ENCODE data around the gene STX17. TPM values are rescaled to one million over a fixed set of nuclear protein-coding genes. Genes with fewer than 3 reads are reported as not detected.

STX17 gene
- total and polyA plus RNA-seq, 8 donors, result 4.0 to 27.9 (median 21.8) TPM

GRCh38 chr9:99967457-99967856, 61.0 kb downstream of the STX17 start:
- intact Hi-C loops (cut with DNase I), result loop anchor here in 1 of 3 donors (10.0 kb wide), 1 partner anchor 63 kb away; the partner anchor contains the start of gene STX17
- no peaks in the 10 kb centered on the region for H3K9me3 ChIP-seq
- WGBS, 2 donors, result 86 to 89% methylated on average over 2 of the region's 2 CpGs
- no peak for TF ChIP-seq CTCF (IDR thresholded peaks at IDR 0.05)
- ATAC-seq, result no peak
- H3K27me3 ChIP-seq, result no peaks in the 10 kb centered on the region
- DNase-seq, result no peak
- H3K36me3 ChIP-seq, result peaks cover 0 to 15% (median 0%) of the 10 kb centered on the region in 3 donors
- no peak overlapping the region for H3K4me3 ChIP-seq
- H3K27ac ChIP-seq, result no peak overlapping the region
- H3K4me1 ChIP-seq, result no peaks in the 10 kb centered on the region
- no peak for FAIRE-seq

GRCh38 chr9:99970481-99970880, 64.0 kb downstream of the STX17 start:
- Histone ChIP-seq H3K36me3 (peaks cover 0 to 15% (median 0%) of the 10 kb centered on the region in 3 donors), H3K4me1 (no peaks in the 10 kb centered on the region), H3K27me3 (no peaks in the 10 kb centered on the region), H3K9me3 (no peaks in the 10 kb centered on the region), H3K4me3 (no peak overlapping the region), H3K27ac (no peak overlapping the region)
- TF ChIP-seq CTCF (IDR thresholded peaks at IDR 0.05), result no peak
- no peak for DNase-seq
- WGBS, 2 donors, result 96 to 97% methylated on average over 2 of the region's 2 CpGs
- intact Hi-C loops (cut with DNase I), result no loop called here
- ATAC-seq, result no peak
- FAIRE-seq, result no peak

GRCh38 chr9:99971410-99971809, 65.0 kb downstream of the STX17 start:
- H3K27ac ChIP-seq, result no peak overlapping the region
- FAIRE-seq (no peak), ATAC-seq (no peak), DNase-seq (no peak)
- no peak overlapping the region for H3K4me3 ChIP-seq
- no peaks in the 10 kb centered on the region for H3K4me1 ChIP-seq
- no peaks in the 10 kb centered on the region for H3K27me3 ChIP-seq
- intact Hi-C loops (cut with DNase I), result no loop called here
- H3K36me3 ChIP-seq, result peaks cover 0 to 15% (median 0%) of the 10 kb centered on the region in 3 donors
- no peaks in the 10 kb centered on the region for H3K9me3 ChIP-seq
- no peak for TF ChIP-seq CTCF (IDR thresholded peaks at IDR 0.05)

- no peak for FAIRE-seq
- WGBS, 2 donors, result 93 to 97% methylated on average over 3 of the region's 3 CpGs
Observed at GRCh38 chr9:99973455-99973854, 67.0 kb downstream of the STX17 start.

More at GRCh38 chr9:99973455-99973854, 67.0 kb downstream of the STX17 start:
- intact Hi-C loops (cut with DNase I), result no loop called here
- Histone ChIP-seq H3K4me3 (no peak overlapping the region), H3K27me3 (no peaks in the 10 kb centered on the region), H3K4me1 (no peaks in the 10 kb centered on the region), H3K9me3 (no peaks in the 10 kb centered on the region), H3K27ac (no peak overlapping the region), H3K36me3 (peaks cover 0 to 13% (median 0%) of the 10 kb centered on the region in 3 donors)
- ATAC-seq (no peak), DNase-seq (no peak)
- TF ChIP-seq CTCF (IDR thresholded peaks at IDR 0.05), result no peak

Measured in pancreas (tissue), 10 donors.